NK-92 (cell line): ENCODE results near the gene TWSG1.

Experiments
- DNase-seq: peaks from one replicate; lab custom pipeline; 2025; ENCODE audit not compliant: unreplicated experiment; lab: John Stamatoyannopoulos, UW

The TWSG1 gene

GRCh38 chr18:9334329-9334972 lies at the start of gene TWSG1:
TWSG1 (plus strand) TSS chr18:9334773; CDS start chr18:9337230, 2,457 bp downstream.
- DNase-seq: peak; percentile 65

- DNase-seq: no peak
These were observed 49.0 kb upstream of the TWSG1 start for GRCh38 chr18:9285604-9286003.

- no peak for DNase-seq
These were observed 47.5 kb upstream of the TWSG1 start for GRCh38 chr18:9287036-9287435.

- DNase-seq: no peak
These were observed 44.9 kb upstream of the TWSG1 start for GRCh38 chr18:9289698-9290097.

- DNase-seq: no peak
These were observed 44.4 kb upstream of the TWSG1 start for GRCh38 chr18:9290156-9290555.

- no peak for DNase-seq
These were observed 42.5 kb upstream of the TWSG1 start for GRCh38 chr18:9292047-9292446.

GRCh38 chr18:9293948-9294347 lies 40.6 kb upstream of the TWSG1 start:
- no peak for DNase-seq

GRCh38 chr18:9296233-9297006 lies 38.2 kb upstream of the TWSG1 start:
- no peak for DNase-seq

GRCh38 chr18:9297007-9297393 lies 37.6 kb upstream of the TWSG1 start:
- no peak for DNase-seq

- DNase-seq: no peak
These were observed 30.0 kb upstream of the TWSG1 start for GRCh38 chr18:9304388-9305070.

- DNase-seq: no peak
These were observed 15.2 kb upstream of the TWSG1 start for GRCh38 chr18:9319333-9319732.

- DNase-seq: no peak
These were observed 13.5 kb upstream of the TWSG1 start for GRCh38 chr18:9321017-9321452.

- DNase-seq: no peak
These were observed 12.8 kb upstream of the TWSG1 start for GRCh38 chr18:9321736-9322135.

- no peak for DNase-seq
These were observed 11.8 kb upstream of the TWSG1 start for GRCh38 chr18:9322744-9323143.

GRCh38 chr18:9323750-9324445 lies 10.7 kb upstream of the TWSG1 start:
- no peak for DNase-seq

GRCh38 chr18:9325716-9326115 lies 8.9 kb upstream of the TWSG1 start:
- no peak for DNase-seq

- no peak for DNase-seq
These were observed 5.8 kb upstream of the TWSG1 start for GRCh38 chr18:9328776-9329175.

- DNase-seq: no peak
These were observed 5.1 kb upstream of the TWSG1 start for GRCh38 chr18:9329471-9329870.

GRCh38 chr18:9330419-9330818 lies 4.2 kb upstream of the TWSG1 start:
- DNase-seq: no peak

GRCh38 chr18:9333441-9334328 lies 888 bp upstream of the TWSG1 start:
- DNase-seq: no peak
